GM12875 (cell line): ENCODE measurements around the gene FAM181A.

Source experiments
- H3K4me3 ChIP-seq: one replicate; pipeline ENCODE4 v1.5.1; 2011; ENCODE audit warnings: low read depth, low read length, control low read depth
- CTCF ChIP-seq: IDR thresholded peaks from 2 replicates; pipeline ENCODE4 v1.5.1; 2011; ENCODE audit warnings: low read depth, mild to moderate bottlenecking, control low read depth, inconsistent platforms, low read length, moderate library complexity, borderline replicate concordance; ENCODE audit not compliant: insufficient read depth

Gene FAM181A

GRCh38 chr14:93964281-93964680 lies 37.1 kb downstream of the FAM181A start:
- H3K4me3 ChIP-seq, result no peak overlapping the region
- TF ChIP-seq CTCF, result no peak

- no peak for TF ChIP-seq CTCF
Observed at GRCh38 chr14:93964820-93965286, 37.7 kb downstream of the FAM181A start.

GRCh38 chr14:93965287-93965821 lies 38.2 kb downstream of the FAM181A start:
- no peak overlapping the region for H3K4me3 ChIP-seq
- TF ChIP-seq CTCF, result no peak

More at GRCh38 chr14:93964820-93965286, 37.7 kb downstream of the FAM181A start:
- H3K4me3 ChIP-seq, result no peak overlapping the region

- H3K4me3 ChIP-seq, result no peak overlapping the region
- TF ChIP-seq CTCF, result no peak
Observed at GRCh38 chr14:93965946-93966474, 38.9 kb downstream of the FAM181A start.

GRCh38 chr14:93967637-93968250 lies 40.6 kb downstream of the FAM181A start:
- H3K4me3 ChIP-seq, result no peak overlapping the region
- TF ChIP-seq CTCF, result no peak

- TF ChIP-seq CTCF, result no peak
- peak overlapping the region; percentile 19 for H3K4me3 ChIP-seq
Observed at GRCh38 chr14:93969082-93969828, 42.1 kb downstream of the FAM181A start.

GRCh38 chr14:93970585-93970964 lies 43.4 kb downstream of the FAM181A start:
- TF ChIP-seq CTCF, result peak; percentile 58
- peak overlapping the region; percentile 44 for H3K4me3 ChIP-seq
